NCI-H1694 (cell line): Measurements from ENCODE around the gene DST.

ENCODE experiments used
- DNase-seq: peaks from one replicate; lab custom pipeline; 2025; lab: John Stamatoyannopoulos, UW

DST gene

GRCh38 chr6:56480654-56481337, 161.9 kb downstream of the DST start:
- DNase-seq: no peak

GRCh38 chr6:56480246-56480645, 162.4 kb downstream of the DST start:
- no peak for DNase-seq

- no peak for DNase-seq
These were observed 163.3 kb downstream of the DST start for GRCh38 chr6:56479381-56479780.

- no peak for DNase-seq
These were observed 164.5 kb downstream of the DST start for GRCh38 chr6:56478202-56478601.

- no peak for DNase-seq
These were observed 165.4 kb downstream of the DST start for GRCh38 chr6:56477241-56477640.

GRCh38 chr6:56475736-56476457, 166.8 kb downstream of the DST start:
- DNase-seq: no peak

GRCh38 chr6:56474532-56474931, 168.2 kb downstream of the DST start:
- DNase-seq: no peak

- DNase-seq: no peak
These were observed 179.2 kb downstream of the DST start for GRCh38 chr6:56463443-56463842.

- no peak for DNase-seq
These were observed 183.5 kb downstream of the DST start for GRCh38 chr6:56459030-56459805.

- DNase-seq: no peak
These were observed 184.3 kb downstream of the DST start for GRCh38 chr6:56458324-56458884.

- no peak for DNase-seq
These were observed 185.9 kb downstream of the DST start for GRCh38 chr6:56456785-56457184.

- DNase-seq: no peak
These were observed 191.6 kb downstream of the DST start for GRCh38 chr6:56450882-56451739.

- DNase-seq: no peak
These were observed 192.3 kb downstream of the DST start for GRCh38 chr6:56450376-56450775.

- no peak for DNase-seq
These were observed 194.6 kb downstream of the DST start for GRCh38 chr6:56448046-56448445.

- no peak for DNase-seq
These were observed 196.9 kb downstream of the DST start for GRCh38 chr6:56445818-56446217.

- no peak for DNase-seq
These were observed 197.8 kb downstream of the DST start for GRCh38 chr6:56444855-56445254.

- no peak for DNase-seq
These were observed 202.1 kb downstream of the DST start for GRCh38 chr6:56440551-56440981.

- no peak for DNase-seq
These were observed 205.4 kb downstream of the DST start for GRCh38 chr6:56437171-56437900.

- no peak for DNase-seq
These were observed 206.9 kb downstream of the DST start for GRCh38 chr6:56435754-56436153.

GRCh38 chr6:56435326-56435725, 207.4 kb downstream of the DST start:
- DNase-seq: no peak

GRCh38 chr6:56434606-56435005, 208.1 kb downstream of the DST start:
- no peak for DNase-seq
